SW480 (cell line): ENCODE data around the gene CSTF3.
"Not testable (repeated sequence)": the region's sequence is repeated elsewhere in the genome, so short reads cannot be mapped to it uniquely, and the experiment has no call there.

Source experiments
- DNase-seq: peaks from one replicate; pipeline ENCODE4 v3.0.0-alpha.2; 2016; ENCODE audit warnings: low spot score

The CSTF3 gene

DNA sequence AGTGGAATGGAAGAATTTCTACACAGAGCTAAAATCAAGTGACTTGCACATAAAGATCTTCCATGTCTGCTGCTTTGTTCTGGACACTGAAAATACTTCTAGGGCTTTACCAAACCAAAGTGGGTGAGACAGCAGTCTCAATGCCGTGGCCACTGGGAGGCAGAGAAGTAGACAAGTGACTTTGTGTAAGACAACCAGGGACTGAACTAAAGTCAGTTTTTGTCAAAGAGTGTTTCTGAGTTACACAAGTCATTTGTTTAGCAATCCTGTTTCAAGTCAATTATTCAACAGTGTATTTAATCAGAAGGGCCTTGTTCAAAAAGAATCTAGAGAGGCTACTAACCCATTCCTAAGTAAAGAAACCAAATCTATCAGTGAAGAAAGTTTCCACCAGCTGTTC is 75.3 kb downstream of the CSTF3 start:
- no peak for DNase-seq

- DNase-seq, result no peak
These were observed 77.4 kb downstream of the CSTF3 start for GRCh38 chr11:33083918-33084317.

GRCh38 chr11:33072465-33072864 is 88.8 kb downstream of the CSTF3 start:
- peak; percentile 67 for DNase-seq

DNA sequence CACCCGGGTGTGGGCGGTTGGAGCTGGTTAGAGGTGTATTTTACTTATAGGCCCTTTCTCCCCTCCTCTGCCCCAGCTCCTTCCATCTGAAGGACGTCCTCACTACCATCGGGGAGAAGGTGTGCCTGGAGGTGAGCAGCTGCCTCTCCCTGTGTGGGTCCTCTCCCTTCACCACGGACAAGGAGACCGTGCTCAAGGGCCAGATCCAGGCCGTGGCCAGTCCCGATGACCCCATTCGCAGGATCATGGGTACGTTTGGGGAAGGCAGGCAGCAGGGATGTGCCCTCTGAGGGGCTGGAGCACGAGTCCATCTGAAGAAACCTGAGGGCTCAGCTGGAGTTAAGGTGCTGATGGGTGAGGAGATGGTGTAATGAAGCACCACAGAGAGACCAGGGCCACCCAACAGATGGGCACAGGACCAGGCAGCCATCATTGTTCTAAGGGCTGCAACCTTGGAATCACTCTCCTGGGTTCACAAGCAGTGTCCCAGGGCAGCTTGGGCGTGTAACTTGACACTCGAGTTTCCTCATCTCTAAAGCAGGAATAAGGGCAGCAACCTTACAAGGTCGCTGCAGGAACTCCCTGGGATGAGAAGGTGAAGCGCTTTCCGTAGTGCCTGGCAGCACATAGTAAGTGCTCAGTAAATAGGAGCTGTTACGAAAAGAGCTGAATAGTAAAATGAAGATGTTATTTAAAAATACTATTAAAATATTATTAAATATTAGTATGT is 92.5 kb downstream of the CSTF3 start:
- no peak for DNase-seq

DNA sequence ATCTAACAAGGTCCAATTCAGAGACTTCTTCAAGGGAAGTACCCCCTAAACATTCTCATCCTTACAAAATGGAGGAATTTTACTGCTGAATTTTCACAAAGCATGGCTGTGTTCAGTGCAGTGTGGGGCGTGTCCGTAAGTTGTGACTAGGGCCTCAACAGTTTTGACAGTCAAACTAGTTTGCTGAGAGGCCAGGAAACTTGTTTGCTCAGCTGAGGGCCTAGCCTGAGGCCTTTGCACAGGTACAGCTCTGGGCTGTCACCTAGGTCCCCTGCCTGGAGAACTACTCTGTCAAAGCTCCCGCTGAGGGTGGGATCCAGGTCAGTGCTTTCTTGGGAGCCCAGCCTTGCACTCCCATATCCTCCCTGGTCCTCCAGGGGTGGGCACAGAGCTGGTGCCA is 94.0 kb downstream of the CSTF3 start:
- no peak for DNase-seq

GRCh38 chr11:33065445-33066178 is 95.7 kb downstream of the CSTF3 start:
- DNase-seq, result peak; percentile 69

- DNase-seq, result no peak
These were observed 96.4 kb downstream of the CSTF3 start for GRCh38 chr11:33064866-33065265.

DNA sequence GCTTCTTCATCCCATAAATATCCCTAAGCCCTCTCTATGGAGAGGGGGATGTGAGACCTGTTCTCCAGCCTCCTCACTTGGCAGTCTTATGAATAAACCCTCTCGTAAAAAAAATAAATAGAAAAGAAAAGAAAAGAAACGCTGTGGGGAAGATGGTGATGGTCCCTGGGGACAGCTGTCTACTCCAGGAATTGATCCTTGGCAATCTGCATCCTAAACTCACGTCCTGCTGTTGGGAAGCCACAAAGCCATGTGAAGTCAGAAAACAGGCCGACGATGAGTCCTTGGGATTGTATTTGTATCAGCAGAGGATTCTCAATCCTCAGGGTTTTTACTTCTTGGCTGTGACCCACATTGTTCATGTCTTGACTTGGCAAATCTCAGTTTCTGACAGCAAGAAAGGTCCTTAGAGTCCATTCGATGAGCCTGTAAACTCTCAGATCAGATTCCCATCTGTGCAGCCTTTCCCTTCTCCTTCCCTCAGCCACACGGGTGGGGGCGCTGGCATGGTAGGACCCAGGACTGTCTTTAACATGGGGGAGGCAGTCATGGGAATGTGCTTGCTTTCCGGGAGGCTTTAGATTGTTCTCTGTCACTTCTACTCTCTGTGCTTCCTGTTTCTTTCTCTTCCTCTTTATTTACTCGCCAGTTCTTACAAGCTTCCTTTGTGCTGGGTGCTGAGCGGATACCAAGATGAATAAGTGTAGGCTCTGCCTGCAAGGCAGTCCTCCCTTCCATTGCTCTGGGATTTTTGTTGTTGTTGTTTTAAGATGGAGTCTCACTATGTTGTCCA is 97.1 kb downstream of the CSTF3 start:
- no peak for DNase-seq

DNA sequence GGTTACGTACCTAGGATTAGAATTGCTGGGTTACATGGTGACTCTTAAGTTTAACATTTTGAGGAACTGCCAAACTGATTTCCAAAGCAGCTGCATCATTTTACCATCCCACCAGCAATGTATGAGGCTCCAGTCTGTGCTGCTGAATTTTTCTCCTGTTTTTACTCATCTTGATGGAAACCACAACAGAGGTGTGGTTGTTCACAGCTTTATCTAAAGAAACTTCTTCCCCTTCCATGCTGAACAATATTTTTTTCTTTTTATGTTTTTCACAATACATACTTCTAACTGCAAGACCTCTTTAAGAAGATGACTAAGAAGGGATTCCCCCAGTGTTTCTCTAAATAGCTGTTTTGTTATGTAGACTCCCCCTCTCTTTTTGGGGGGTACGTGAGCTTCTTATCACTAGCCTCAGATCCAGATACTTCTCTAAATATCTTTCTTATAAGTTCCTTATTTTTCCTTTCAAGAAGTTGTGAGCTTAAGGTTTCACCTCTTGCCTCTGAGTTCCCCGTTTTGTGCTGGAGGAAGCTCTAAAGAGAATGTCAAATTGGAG is 97.9 kb downstream of the CSTF3 start:
- DNase-seq, result no peak

DNA sequence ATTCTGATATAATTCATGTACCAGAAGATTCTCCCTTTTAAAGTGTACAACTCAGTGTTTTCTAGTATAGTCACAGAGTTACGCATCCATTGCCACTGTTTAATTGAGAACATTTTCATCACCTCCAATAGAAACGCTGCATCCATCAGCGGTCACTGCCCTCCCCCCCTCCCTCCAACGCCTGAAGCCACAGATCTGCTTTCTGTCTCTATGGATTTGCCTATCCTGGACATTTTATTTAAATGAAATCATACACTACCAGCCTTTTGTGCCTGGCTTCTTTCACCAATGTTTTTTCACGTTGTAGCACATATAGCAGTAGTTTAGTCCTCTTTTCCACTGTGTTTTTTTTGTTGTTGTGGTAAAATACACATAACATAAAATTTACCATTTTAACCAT is 99.1 kb downstream of the CSTF3 start:
- no peak for DNase-seq

- no peak for DNase-seq
These were observed 101.0 kb downstream of the CSTF3 start for GRCh38 chr11:33060271-33060670.

GRCh38 chr11:33059331-33060007 is 101.8 kb downstream of the CSTF3 start:
- DNase-seq, result no peak

GRCh38 chr11:33057284-33057683 is 104.0 kb downstream of the CSTF3 start:
- no peak for DNase-seq

DNA sequence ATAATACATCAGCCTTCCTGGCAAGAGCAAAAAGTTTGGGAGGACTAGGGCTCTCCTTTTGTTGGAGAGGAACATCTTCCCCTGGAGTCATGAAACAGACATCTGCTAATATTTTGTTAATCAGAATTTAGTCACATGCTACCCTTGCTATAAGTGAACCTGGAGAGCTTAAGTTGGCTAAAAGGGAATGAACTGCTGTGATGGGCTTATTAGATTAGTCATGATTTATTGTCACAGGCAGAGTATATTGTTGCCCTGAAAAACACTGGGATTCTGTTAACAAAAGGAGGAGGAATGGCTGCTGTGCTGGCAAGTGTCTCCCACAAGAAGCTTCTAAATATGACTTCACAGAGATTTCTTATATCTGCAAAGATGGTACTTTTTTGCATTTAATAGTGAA is 105.9 kb downstream of the CSTF3 start:
- no peak for DNase-seq

- no peak for DNase-seq
These were observed 109.0 kb downstream of the CSTF3 start for GRCh38 chr11:33052231-33052630.

GRCh38 chr11:33049565-33050408 is 111.5 kb downstream of the CSTF3 start:
- DNase-seq, result not testable (repeated sequence)

- not testable (repeated sequence) for DNase-seq
These were observed 112.6 kb downstream of the CSTF3 start for GRCh38 chr11:33048701-33049100.

GRCh38 chr11:33045551-33046255 is 115.6 kb downstream of the CSTF3 start:
- DNase-seq, result no peak

DNA sequence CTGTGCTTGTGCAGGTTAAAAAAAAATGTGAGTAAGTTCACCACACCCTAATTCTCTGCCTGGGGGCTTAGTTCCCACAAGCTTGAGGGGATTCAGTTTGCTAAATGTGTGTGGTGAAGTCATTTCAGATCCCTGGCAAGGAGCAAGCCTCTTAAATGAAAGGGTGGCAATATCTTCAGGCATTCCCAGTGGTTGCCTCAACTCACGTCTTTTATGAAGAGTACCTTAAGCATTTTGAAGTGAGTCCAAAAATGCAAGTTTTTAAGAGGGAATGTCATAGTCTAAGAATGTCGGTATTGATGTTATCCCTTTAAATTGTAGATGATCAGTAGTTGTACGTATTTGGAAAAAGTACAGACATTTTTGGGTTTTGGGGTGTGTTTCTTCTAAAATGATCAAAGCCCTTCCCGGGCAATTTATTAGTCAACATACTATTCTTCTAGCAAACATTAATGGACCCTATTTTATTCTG is 117.0 kb downstream of the CSTF3 start:
- DNase-seq, result no peak

- DNase-seq, result no peak
These were observed 118.0 kb downstream of the CSTF3 start for GRCh38 chr11:33043221-33043830.
